Measurements from ENCODE around the gene ZNF559. TPM values are rescaled to one million over a fixed set of nuclear protein-coding genes. Genes with fewer than 3 reads are reported as not detected.

The ZNF559 gene
- 3.8 to 5.5 TPM (median 4.7 TPM) in 5 replicates for total RNA-seq (2022; extraction: Qiagen RNA extraction)

DNA sequence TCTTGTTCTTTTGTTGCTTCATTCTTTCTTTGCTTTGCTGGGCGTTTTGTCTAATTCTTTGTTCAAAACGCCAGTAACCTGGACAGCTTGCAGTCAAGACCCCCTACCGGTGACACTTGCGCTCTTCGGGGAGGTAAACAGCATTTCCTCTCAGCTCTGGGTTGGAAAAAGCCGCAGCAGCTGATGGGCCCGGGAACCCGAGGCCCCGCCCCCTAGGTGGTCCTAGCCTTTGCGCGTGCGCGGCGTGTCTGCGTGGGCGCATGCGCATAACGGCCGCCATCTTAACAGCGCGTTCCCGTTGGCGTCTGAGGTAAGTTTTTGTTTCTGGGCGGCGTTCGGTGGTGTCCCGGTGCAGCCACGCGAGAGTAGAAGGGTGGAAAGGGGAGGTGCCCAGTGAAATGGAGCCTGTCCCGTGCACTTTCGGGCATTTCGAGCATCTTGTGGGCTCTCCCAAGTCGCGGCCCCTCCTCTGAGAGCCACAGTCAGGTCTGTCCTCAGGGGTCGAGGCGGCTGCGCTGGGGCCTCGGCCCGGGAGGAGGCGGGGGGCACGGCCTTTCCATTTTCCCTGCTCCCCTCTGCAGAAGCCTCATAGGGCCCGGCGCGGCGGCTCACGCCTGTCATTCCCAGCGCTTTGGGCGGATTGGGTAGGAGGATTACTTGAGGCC is at the start of gene ZNF559:
Gene ZNF559, plus strand, starts transcription at position 261 of the 665 bp plus-strand sequence. CDS start 14,371 bp downstream, outside the sequence.

DNA sequence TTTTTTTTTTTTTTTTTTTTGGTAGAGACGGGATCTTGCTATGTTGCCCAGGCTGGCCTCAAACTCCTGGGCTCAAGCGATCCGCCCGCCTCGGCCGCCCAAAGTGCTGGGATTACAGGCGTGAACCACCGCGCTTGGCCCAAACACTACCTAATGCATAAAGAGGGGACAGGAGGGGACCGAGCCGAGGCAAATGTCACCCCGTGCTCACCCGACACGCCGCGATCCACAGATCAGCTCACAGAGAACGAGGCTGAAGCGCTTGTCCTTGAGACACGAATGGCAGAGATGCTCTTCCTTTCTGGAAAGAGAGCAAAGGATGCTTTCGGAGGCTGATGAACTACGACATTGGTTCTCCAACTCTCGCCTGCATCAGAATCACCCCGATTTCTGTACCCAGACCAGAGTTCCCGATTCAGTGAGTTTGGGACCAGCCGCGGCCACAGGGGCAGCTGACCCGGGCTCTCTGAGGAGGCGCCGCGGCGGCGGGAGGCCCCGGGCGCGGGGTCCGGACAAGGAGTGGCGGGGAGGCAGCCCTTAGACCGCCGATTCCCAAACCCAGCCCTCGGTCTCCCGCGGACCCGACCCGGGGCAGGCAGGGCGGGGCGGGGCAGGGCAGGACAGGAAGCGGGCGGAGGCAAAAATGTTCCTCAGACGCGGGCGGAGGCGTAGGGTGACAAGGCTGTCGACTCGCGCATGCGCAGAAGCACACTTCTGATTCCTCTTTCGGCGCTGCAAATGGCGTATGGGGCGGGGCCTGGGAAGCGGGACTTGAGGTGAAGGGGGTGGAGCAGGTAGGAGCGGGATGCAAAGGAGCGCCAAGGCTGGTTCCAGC is 14.6 kb upstream of the ZNF559 start, which contains the start of gene ZNF699:
Gene ZNF699, minus strand, starts transcription at position 700 of the 835 bp plus-strand sequence. CDS start 4,719 bp downstream, outside the sequence.

DNA sequence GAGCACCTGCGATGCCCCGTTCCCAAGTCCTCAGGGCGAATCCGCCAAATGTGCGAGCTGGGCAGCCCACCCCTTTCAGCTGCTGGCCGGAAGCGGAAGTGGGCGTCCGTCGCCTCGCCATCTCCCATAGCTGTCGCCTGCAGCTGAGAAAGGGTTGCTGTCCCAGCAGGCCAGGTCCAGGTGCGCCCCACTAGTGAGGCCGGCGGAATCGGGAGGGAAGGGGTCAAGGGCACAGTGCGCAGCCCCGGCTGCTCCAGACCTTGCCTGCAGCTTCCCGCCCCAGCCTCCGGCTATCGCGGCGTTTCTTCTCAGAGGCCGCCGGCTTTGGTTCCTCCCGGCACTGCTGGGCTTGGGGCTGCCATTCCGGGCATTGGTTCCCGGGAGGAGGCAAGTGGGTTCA is 38.9 kb downstream of the ZNF559 start, which contains the start of gene ZNF177:
Gene ZNF177, plus strand, starts transcription at position 109 of the 400 bp plus-strand sequence. CDS start 15,299 bp downstream, outside the sequence.

Other genes with a start within 250 kb of the ZNF559 start
- gene OR1M1, start 237.1 kb upstream of the ZNF559 start, total RNA-seq (2022; extraction: Qiagen RNA extraction) = not detected in 5 replicates
- not detected in 5 replicates for gene OR7G2, start 216.7 kb upstream of the ZNF559 start, total RNA-seq (2022; extraction: Qiagen RNA extraction)
- gene OR7G1, start 208.4 kb upstream of the ZNF559 start, total RNA-seq (2022; extraction: Qiagen RNA extraction) = not detected in 5 replicates
- gene OR7G3, start 197.2 kb upstream of the ZNF559 start, total RNA-seq (2022; extraction: Qiagen RNA extraction) = not detected in 5 replicates
- gene ZNF317, start 183.8 kb upstream of the ZNF559 start, total RNA-seq (2022; extraction: Qiagen RNA extraction) = 17.2 to 19.4 TPM (median 18.6 TPM) in 5 replicates
- gene OR7D2, start 145.2 kb upstream of the ZNF559 start, total RNA-seq (2022; extraction: Qiagen RNA extraction) = 0.02 TPM in 2 of 5 replicates, not detected in the others
- gene OR7D4, start 104.6 kb upstream of the ZNF559 start, total RNA-seq (2022; extraction: Qiagen RNA extraction) = 0.09 TPM in 1 of 5 replicates, not detected in the others
- 0.06 TPM in 1 of 5 replicates, not detected in the others for gene OR7E24, start 73.2 kb upstream of the ZNF559 start, total RNA-seq (2022; extraction: Qiagen RNA extraction)
- gene ZNF699, start 14.3 kb upstream of the ZNF559 start, total RNA-seq (2022; extraction: Qiagen RNA extraction) = 0.79 to 2.3 TPM (median 1.1 TPM) in 5 replicates
- gene ZNF177, start 38.8 kb downstream of the ZNF559 start, total RNA-seq (2022; extraction: Qiagen RNA extraction) = 0.30 to 0.76 TPM (median 0.55 TPM) in 5 replicates
- 2.7 to 4.0 TPM (median 3.2 TPM) in 5 replicates for gene ZNF266, start 111.4 kb downstream of the ZNF559 start, total RNA-seq (2022; extraction: Qiagen RNA extraction)
- gene ZNF560, start 174.4 kb downstream of the ZNF559 start, total RNA-seq (2022; extraction: Qiagen RNA extraction) = not detected in 5 replicates
- gene ZNF426, start 214.5 kb downstream of the ZNF559 start, total RNA-seq (2022; extraction: Qiagen RNA extraction) = 0.85 to 1.6 TPM (median 1.0 TPM) in 5 replicates